ENCODE data around the gene PACRG.

- no peak for TF ChIP-seq CTCF (IDR thresholded peaks at IDR 0.05)
- no peak for TF ChIP-seq POLR2A (IDR thresholded peaks at IDR 0.05)
Measured at GRCh38 chr6:163118941-163119340, 391.2 kb downstream of the PACRG start.

All from testis (tissue), 2 donors.